ENCODE data around the gene TRIM37. TPM values are rescaled to one million over a fixed set of nuclear protein-coding genes. Genes with fewer than 3 reads are reported as not detected.

Gene TRIM37
- total RNA-seq, 1 donor from 2014 or later, result 20.3 TPM

DNA sequence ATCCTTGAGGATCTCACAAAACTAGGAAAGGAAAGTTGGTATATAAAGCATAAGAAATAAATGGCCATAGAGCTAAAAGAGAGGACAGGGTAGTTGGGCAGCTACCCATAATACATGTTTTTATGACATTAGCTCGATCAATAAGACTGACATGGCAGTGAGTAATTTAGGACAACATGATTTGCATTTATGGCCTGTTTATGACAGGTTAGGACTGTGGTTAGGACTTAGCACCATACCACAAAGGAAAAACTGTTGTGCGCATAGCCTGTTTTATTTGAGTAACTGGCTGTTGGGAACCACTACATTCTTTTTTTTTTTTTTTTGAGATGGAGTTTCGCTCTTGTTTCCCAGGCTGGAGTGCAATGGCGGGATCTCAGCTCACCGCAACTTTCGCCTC lies 18.0 kb upstream of the TRIM37 start:
- no peak for ATAC-seq
- peaks cover 22% of the 10 kb centered on the region for H3K36me3 ChIP-seq

DNA sequence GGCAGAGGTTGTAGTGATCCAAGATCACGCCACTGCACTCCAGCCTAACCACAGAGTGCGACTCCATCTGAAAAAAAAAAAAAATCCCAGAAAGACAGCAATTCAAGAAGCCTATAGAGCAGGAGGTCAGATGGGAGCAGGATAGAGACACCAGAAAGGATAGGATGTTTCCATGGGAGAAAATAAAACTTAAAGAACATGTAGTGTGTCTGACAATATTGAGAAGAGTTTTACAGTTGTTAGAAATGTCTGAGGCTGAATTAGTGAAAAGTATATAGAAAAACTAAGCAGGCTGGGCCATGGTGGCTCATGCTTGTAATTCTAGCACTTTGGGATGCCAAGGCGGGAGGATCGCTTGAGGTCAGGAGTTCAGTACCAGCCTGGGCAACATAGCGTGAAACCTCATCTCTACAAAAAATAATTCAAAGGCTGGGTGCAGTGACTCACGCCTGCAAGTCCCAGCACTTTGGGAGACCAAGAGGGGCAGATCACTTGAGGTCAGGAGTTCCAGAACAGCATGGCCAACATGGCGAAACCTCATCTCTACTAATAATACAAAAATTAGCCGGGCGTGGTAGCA lies 15.3 kb upstream of the TRIM37 start:
- Histone ChIP-seq H3K4me3 (no peak overlapping the region), H3K27ac (no peak overlapping the region), H3K36me3 (peaks cover 10% of the 10 kb centered on the region), H3K4me1 (no peaks in the 10 kb centered on the region), H3K9me3 (no peaks in the 10 kb centered on the region), H3K27me3 (no peaks in the 10 kb centered on the region)
- intact Hi-C loops (cut with DNase I), result no loop called here
- no peak for DNase-seq
- TF ChIP-seq, protein P1, sequence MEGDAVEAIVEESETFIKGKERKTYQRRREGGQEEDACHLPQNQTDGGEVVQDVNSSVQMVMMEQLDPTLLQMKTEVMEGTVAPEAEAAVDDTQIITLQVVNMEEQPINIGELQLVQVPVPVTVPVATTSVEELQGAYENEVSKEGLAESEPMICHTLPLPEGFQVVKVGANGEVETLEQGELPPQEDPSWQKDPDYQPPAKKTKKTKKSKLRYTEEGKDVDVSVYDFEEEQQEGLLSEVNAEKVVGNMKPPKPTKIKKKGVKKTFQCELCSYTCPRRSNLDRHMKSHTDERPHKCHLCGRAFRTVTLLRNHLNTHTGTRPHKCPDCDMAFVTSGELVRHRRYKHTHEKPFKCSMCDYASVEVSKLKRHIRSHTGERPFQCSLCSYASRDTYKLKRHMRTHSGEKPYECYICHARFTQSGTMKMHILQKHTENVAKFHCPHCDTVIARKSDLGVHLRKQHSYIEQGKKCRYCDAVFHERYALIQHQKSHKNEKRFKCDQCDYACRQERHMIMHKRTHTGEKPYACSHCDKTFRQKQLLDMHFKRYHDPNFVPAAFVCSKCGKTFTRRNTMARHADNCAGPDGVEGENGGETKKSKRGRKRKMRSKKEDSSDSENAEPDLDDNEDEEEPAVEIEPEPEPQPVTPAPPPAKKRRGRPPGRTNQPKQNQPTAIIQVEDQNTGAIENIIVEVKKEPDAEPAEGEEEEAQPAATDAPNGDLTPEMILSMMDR (IDR thresholded peaks at IDR 0.05), result no peak
- ATAC-seq, result no peak

More for the DNA sequence above, 18.0 kb upstream of the TRIM37 start:
- TF ChIP-seq, protein P1 (IDR thresholded peaks at IDR 0.05), result no peak
- Histone ChIP-seq H3K27me3 (no peaks in the 10 kb centered on the region), H3K9me3 (no peaks in the 10 kb centered on the region), H3K4me3 (no peak overlapping the region), H3K4me1 (no peaks in the 10 kb centered on the region), H3K27ac (no peak overlapping the region)
- DNase-seq, result no peak
- intact Hi-C loops (cut with DNase I), result no loop called here

DNA sequence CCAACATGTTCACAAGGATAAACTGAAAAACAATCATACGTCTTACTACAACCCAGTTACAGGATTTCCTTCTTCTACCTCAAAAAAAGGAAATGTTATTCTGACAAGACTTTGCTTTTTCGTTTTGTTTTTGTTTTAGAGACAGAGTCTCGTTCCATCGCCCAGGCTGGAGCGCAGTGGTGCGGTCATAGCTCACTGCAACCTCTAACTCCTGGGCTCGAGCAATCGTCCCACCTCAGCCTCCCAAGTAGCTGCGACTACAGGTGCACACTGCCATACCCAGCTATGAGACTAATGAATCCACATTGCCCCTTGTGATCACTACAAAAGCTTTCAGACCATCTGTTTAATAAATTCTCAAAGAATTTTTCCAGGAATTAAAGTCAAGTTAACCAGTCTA lies 8.8 kb upstream of the TRIM37 start:
- ATAC-seq (no peak), DNase-seq (no peak)
- Histone ChIP-seq H3K9me3 (no peaks in the 10 kb centered on the region), H3K4me1 (no peaks in the 10 kb centered on the region), H3K27me3 (no peaks in the 10 kb centered on the region), H3K27ac (no peak overlapping the region), H3K4me3 (no peak overlapping the region), H3K36me3 (peaks cover 8% of the 10 kb centered on the region)
- TF ChIP-seq, protein P1 (IDR thresholded peaks at IDR 0.05), result no peak
- intact Hi-C loops (cut with DNase I), result no loop called here

DNA sequence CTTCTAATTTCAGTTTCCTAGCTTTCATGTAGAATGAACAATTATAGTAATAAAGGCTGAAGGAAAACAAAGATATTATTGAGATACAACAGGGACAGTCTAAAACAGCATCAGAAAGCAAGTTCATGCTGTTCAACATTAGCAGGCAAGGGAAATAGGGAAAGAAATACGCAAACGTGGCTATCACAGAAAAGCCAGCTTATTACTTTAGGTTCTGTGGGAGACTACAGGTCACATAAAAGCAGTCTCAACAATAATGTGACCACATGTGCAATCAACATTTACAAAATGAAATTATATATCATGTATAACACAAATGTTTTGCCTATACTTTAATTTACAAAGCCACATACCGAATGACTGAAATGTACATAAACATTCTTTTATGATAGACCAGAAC lies 4.9 kb upstream of the TRIM37 start:
- Histone ChIP-seq H3K27me3 (no peaks in the 10 kb centered on the region), H3K27ac (no peak overlapping the region), H3K4me1 (peaks cover 9% of the 10 kb centered on the region), H3K4me3 (no peak overlapping the region), H3K36me3 (no peaks in the 10 kb centered on the region), H3K9me3 (no peaks in the 10 kb centered on the region)
- intact Hi-C loops (cut with DNase I), result no loop called here
- TF ChIP-seq, protein P1 (IDR thresholded peaks at IDR 0.05), result no peak
- DNase-seq, result no peak
- ATAC-seq, result no peak

DNA sequence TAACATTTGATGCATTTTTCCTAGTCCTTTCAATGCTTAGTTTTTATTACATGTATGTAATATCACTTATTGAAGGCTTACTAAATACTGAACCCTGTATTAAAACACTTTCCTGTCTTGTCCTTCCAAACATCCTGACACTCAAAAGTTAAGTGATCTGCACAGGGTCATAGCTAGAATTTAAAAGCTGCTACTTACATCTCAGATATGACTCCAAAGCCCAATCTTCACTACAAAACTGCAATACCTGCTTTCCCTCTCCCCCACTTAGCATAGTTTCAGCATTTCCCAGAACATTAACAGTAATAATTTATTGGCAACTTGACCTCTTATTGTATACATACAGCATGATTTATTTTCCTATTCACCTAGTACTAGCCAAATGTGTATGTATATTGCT lies 4.3 kb upstream of the TRIM37 start:
- no peak for DNase-seq
- no peaks in the 10 kb centered on the region for H3K36me3 ChIP-seq
- H3K27ac ChIP-seq, result no peak overlapping the region
- TF ChIP-seq, protein P1 (IDR thresholded peaks at IDR 0.05), result no peak
- intact Hi-C loops (cut with DNase I), result no loop called here
- no peak for ATAC-seq
- H3K27me3 ChIP-seq, result no peaks in the 10 kb centered on the region
- peaks cover 9% of the 10 kb centered on the region for H3K4me1 ChIP-seq
- H3K9me3 ChIP-seq, result no peaks in the 10 kb centered on the region
- no peak overlapping the region for H3K4me3 ChIP-seq
